HG03354 (cell line): ENCODE results near the gene FHOD3.

Experiments used
- ATAC-seq: cut with Tn5 transposase; IDR thresholded peaks from one replicate; pipeline ENCODE4 v1.9.1; 2021; ENCODE audit warnings: mild to moderate bottlenecking; ENCODE audit not compliant: unreplicated experiment, poor library complexity, severe bottlenecking

FHOD3 gene

GRCh38 chr18:36297417-36298125, at the start of gene FHOD3:
Gene FHOD3, plus strand, starts transcription at chr18:36297713. Its CDS starts 123 bp downstream, at chr18:36297836.
- ATAC-seq = peak; percentile 74

- ATAC-seq = no peak
Measured at GRCh38 chr18:36249392-36249791, 48.1 kb upstream of the FHOD3 start.

GRCh38 chr18:36250827-36251226, 46.7 kb upstream of the FHOD3 start:
- ATAC-seq = no peak

- ATAC-seq = no peak
Measured at GRCh38 chr18:36255072-36255698, 42.3 kb upstream of the FHOD3 start.

GRCh38 chr18:36256094-36256493, 41.4 kb upstream of the FHOD3 start:
- ATAC-seq = no peak

- ATAC-seq = no peak
Measured at GRCh38 chr18:36262971-36263370, 34.5 kb upstream of the FHOD3 start.

- no peak for ATAC-seq
Measured at GRCh38 chr18:36264283-36264682, 33.2 kb upstream of the FHOD3 start.

GRCh38 chr18:36265015-36265414, 32.5 kb upstream of the FHOD3 start:
- ATAC-seq = no peak

- no peak for ATAC-seq
Measured at GRCh38 chr18:36269157-36269556, 28.4 kb upstream of the FHOD3 start.

- ATAC-seq = no peak
Measured at GRCh38 chr18:36271153-36271552, 26.4 kb upstream of the FHOD3 start.

- no peak for ATAC-seq
Measured at GRCh38 chr18:36273347-36273746, 24.2 kb upstream of the FHOD3 start.

- ATAC-seq = no peak
Measured at GRCh38 chr18:36274083-36274715, 23.3 kb upstream of the FHOD3 start.

GRCh38 chr18:36275561-36275960, 22.0 kb upstream of the FHOD3 start:
- ATAC-seq = no peak

GRCh38 chr18:36279001-36279400, 18.5 kb upstream of the FHOD3 start:
- no peak for ATAC-seq

- ATAC-seq = no peak
Measured at GRCh38 chr18:36281936-36282335, 15.6 kb upstream of the FHOD3 start.

GRCh38 chr18:36283448-36283847, 14.1 kb upstream of the FHOD3 start:
- no peak for ATAC-seq

GRCh38 chr18:36284268-36284667, 13.2 kb upstream of the FHOD3 start:
- ATAC-seq = no peak

GRCh38 chr18:36284671-36285295, 12.7 kb upstream of the FHOD3 start:
- ATAC-seq = no peak

GRCh38 chr18:36287653-36288052, 9.9 kb upstream of the FHOD3 start:
- no peak for ATAC-seq

GRCh38 chr18:36288689-36289088, 8.8 kb upstream of the FHOD3 start:
- no peak for ATAC-seq

- ATAC-seq = no peak
Measured at GRCh38 chr18:36294031-36294430, 3.5 kb upstream of the FHOD3 start.
